Measurements from ENCODE around the gene LCK. TPM values are rescaled to one million over a fixed set of nuclear protein-coding genes. Genes with fewer than 3 reads are reported as not detected.

Gene LCK
- total and polyA plus RNA-seq, 9 of the 15 experiments (the other 6 are each of a cell fraction or from before 2014, with no cell fraction given), result 0.04 to 0.47 (median 0.13) TPM; not detected in 6

- no peak for TF ChIP-seq UBTF (IDR thresholded peaks at IDR 0.05; ENCODE audit: borderline replicate concordance in 1 of 2, low read depth in 2 of 2, low read length in 2 of 2)
- TF ChIP-seq SLC30A9 (CRISPR knock-in tag; IDR thresholded peaks at IDR 0.05), result no peak
- TF ChIP-seq HNRNPLL (IDR thresholded peaks at IDR 0.05; ENCODE audit: low read depth, low read length, poor library complexity, severe bottlenecking), result no peak
- TF ChIP-seq ZNF280A (IDR thresholded peaks at IDR 0.05; ENCODE audit: low read depth, partially characterized antibody), result no peak
- no peak for TF ChIP-seq ZSCAN32 (CRISPR knock-in tag; IDR thresholded peaks at IDR 0.05)
- TF ChIP-seq RCOR1 (IDR thresholded peaks at IDR 0.05; ENCODE audit: borderline replicate concordance in 1 of 2, low read depth in 2 of 2, low read length in 2 of 2), result 0 out of 4 replicates have a peak, but pooled peaks of 1 of the 2 experiments have one; percentile 34
- TF ChIP-seq HOXB6 (CRISPR knock-in tag; IDR thresholded peaks at IDR 0.05; ENCODE audit: borderline replicate concordance), result 0 out of 2 replicates have a peak, but pooled peaks have one; percentile 34
- no peak for TF ChIP-seq SMAD4 (CRISPR knock-in tag; conservative IDR thresholded peaks at IDR 0.05)
- no peak for TF ChIP-seq TARDBP (IDR thresholded peaks at IDR 0.05)
- TF ChIP-seq GTF2E2 (tag; IDR thresholded peaks at IDR 0.05), result peak; percentile 37; the same call in 1 of the 2 replicates
- TF ChIP-seq AFF1 (IDR thresholded peaks at IDR 0.05; ENCODE audit: low read depth in 1 of 2, partially characterized antibody in 2 of 2), result no peak
- TF ChIP-seq SAP30 (IDR thresholded peaks at IDR 0.05; ENCODE audit: borderline replicate concordance, insufficient read depth, low read depth, low read length, poor library complexity, severe bottlenecking), result no peak
- TF ChIP-seq ZBTB9 (CRISPR knock-in tag; IDR thresholded peaks at IDR 0.05), result no peak
- TF ChIP-seq ARNT (IDR thresholded peaks at IDR 0.05), result peak in 1 of 2 experiments; percentile 53; a peak in 1 of 4 replicates
- no peak for TF ChIP-seq TFAP4 (CRISPR knock-in tag; IDR thresholded peaks at IDR 0.05; ENCODE audit: borderline replicate concordance)
- TF ChIP-seq SMARCA4 (IDR thresholded peaks at IDR 0.05), result peak; percentile 59
- TF ChIP-seq ZNF445 (CRISPR knock-in tag; IDR thresholded peaks at IDR 0.05; ENCODE audit: low read depth), result no peak
Measured at GRCh38 chr1:32291145-32291707, 40.2 kb downstream of the LCK start (continued).

Measured in K562 (cell line).